Measurements from ENCODE around the gene GNAQ.
"Not testable (repeated sequence)": the region's sequence is repeated elsewhere in the genome, so short reads cannot be mapped to it uniquely, and the experiment has no call there.

Gene GNAQ

GRCh38 chr9:77725820-77726219 is 305.8 kb downstream of the GNAQ start:
- Histone ChIP-seq H3K27me3 (replicated peaks) (no peaks in the 10 kb centered on the region), H3K36me3 (replicated peaks) (peaks cover 8% of the 10 kb centered on the region), H3K27ac (no peak overlapping the region), H3K4me3 (ENCODE audit: low read depth, low read length) (no peak overlapping the region)
- TF ChIP-seq CTCF (IDR thresholded peaks at IDR 0.05; ENCODE audit: low read depth, low read length, missing control alignments) = no peak
- no peak for DNase-seq
- in situ Hi-C loops (cut with HindIII; ENCODE audit: low pct_ligation_motif_present, low sequenced_read_pairs) = no loop called here

GRCh38 chr9:77725046-77725694 is 306.4 kb downstream of the GNAQ start:
- Histone ChIP-seq H3K4me3 (ENCODE audit: low read depth, low read length) (no peak overlapping the region), H3K36me3 (replicated peaks) (peaks cover 8% of the 10 kb centered on the region), H3K27ac (no peak overlapping the region), H3K27me3 (replicated peaks) (no peaks in the 10 kb centered on the region)
- no peak for DNase-seq
- in situ Hi-C loops (cut with HindIII; ENCODE audit: low pct_ligation_motif_present, low sequenced_read_pairs) = no loop called here
- TF ChIP-seq CTCF (IDR thresholded peaks at IDR 0.05; ENCODE audit: low read depth, low read length, missing control alignments) = no peak

- H3K36me3 ChIP-seq (replicated peaks); in situ Hi-C loops (cut with HindIII; ENCODE audit: low pct_ligation_motif_present, low sequenced_read_pairs); H3K4me3 ChIP-seq (ENCODE audit: low read depth, low read length); DNase-seq; H3K27me3 ChIP-seq (replicated peaks): not testable (repeated sequence)
- peak overlapping the region; percentile 21 for H3K27ac ChIP-seq
Measured at GRCh38 chr9:77721156-77721555, 310.5 kb downstream of the GNAQ start.

GRCh38 chr9:77719321-77719720 is 312.3 kb downstream of the GNAQ start:
- no peak for TF ChIP-seq CTCF (IDR thresholded peaks at IDR 0.05; ENCODE audit: low read depth, low read length, missing control alignments)
- Histone ChIP-seq H3K27me3 (replicated peaks) (no peaks in the 10 kb centered on the region), H3K27ac (no peak overlapping the region), H3K36me3 (replicated peaks) (no peaks in the 10 kb centered on the region), H3K4me3 (ENCODE audit: low read depth, low read length) (no peak overlapping the region)
- in situ Hi-C loops (cut with HindIII; ENCODE audit: low pct_ligation_motif_present, low sequenced_read_pairs) = no loop called here
- DNase-seq = no peak

GRCh38 chr9:77718298-77718640 is 313.3 kb downstream of the GNAQ start:
- H3K27ac ChIP-seq = peak overlapping the region; percentile 84
- DNase-seq = not testable (repeated sequence)

GRCh38 chr9:77717608-77718297 is 313.9 kb downstream of the GNAQ start:
- peak; percentile 77 for DNase-seq
- H3K36me3 ChIP-seq (replicated peaks); H3K27me3 ChIP-seq (replicated peaks); H3K4me3 ChIP-seq (ENCODE audit: low read depth, low read length); in situ Hi-C loops (cut with HindIII; ENCODE audit: low pct_ligation_motif_present, low sequenced_read_pairs): not testable (repeated sequence)
- peak overlapping the region; percentile 84 for H3K27ac ChIP-seq

More at GRCh38 chr9:77718298-77718640, 313.3 kb downstream of the GNAQ start:
- in situ Hi-C loops (cut with HindIII; ENCODE audit: low pct_ligation_motif_present, low sequenced_read_pairs); H3K27me3 ChIP-seq (replicated peaks); H3K4me3 ChIP-seq (ENCODE audit: low read depth, low read length); H3K36me3 ChIP-seq (replicated peaks): not testable (repeated sequence)

- Histone ChIP-seq H3K4me3 (ENCODE audit: low read depth, low read length) (no peak overlapping the region), H3K36me3 (replicated peaks) (no peaks in the 10 kb centered on the region), H3K27me3 (replicated peaks) (no peaks in the 10 kb centered on the region), H3K27ac (peak overlapping the region; percentile 75)
- TF ChIP-seq CTCF (IDR thresholded peaks at IDR 0.05; ENCODE audit: low read depth, low read length, missing control alignments) = no peak
- in situ Hi-C loops (cut with HindIII; ENCODE audit: low pct_ligation_motif_present, low sequenced_read_pairs) = no loop called here
- DNase-seq = no peak
Measured at GRCh38 chr9:77714077-77714549, 317.5 kb downstream of the GNAQ start.
